Ascending aorta (tissue), 2 donors: ENCODE results near the gene SLC5A3. TPM values are rescaled to one million over a fixed set of nuclear protein-coding genes. Genes with fewer than 3 reads are reported as not detected.

Experiments used
- DNase-seq, 2 donors: peaks; one replicate each; pipeline ENCODE4 v3.0.0-alpha.2; 2019; ENCODE audit warnings: low spot score in 2 of 2
- H3K27ac ChIP-seq, 2 donors: fragments of 200-600 bp; sonication (generic); one replicate each; pipeline ENCODE4 v1.5.1; 2016 to 2017; ENCODE audit warnings: mild to moderate bottlenecking in 1 of 2
- H3K27me3 ChIP-seq: fragments of 200-600 bp; sonication (generic); one replicate; pipeline ENCODE4 v1.5.1; 2017
- H3K36me3 ChIP-seq, 2 donors: fragments of 200-600 bp; sonication (generic); one replicate each; pipeline ENCODE4 v1.5.1; 2016
- H3K4me1 ChIP-seq, 2 donors: fragments of 200-600 bp; sonication (generic); one replicate each; pipeline ENCODE4 v1.5.1; 2016 to 2017; ENCODE audit warnings: mild to moderate bottlenecking in 1 of 2
- H3K4me3 ChIP-seq, 2 donors: fragments of 200-600 bp; sonication (generic); one replicate each; pipeline ENCODE4 v1.5.1; 2016 to 2017; ENCODE audit warnings: mild to moderate bottlenecking in 1 of 2
- H3K9me3 ChIP-seq, 2 donors: fragments of 200-600 bp; sonication (generic); one replicate each; pipeline ENCODE4 v1.5.1; 2016
- CTCF ChIP-seq, 3 experiments: fragments of 200-600 bp in 2 of 3; fragments of 450-650 bp in 1 of 3; sonication (generic) in 2 of 3; IDR thresholded peaks; one replicate each; pipeline ENCODE4 v1.5.1; 2016 to 2019; ENCODE audit warnings: antibody characterized with exemption in 3 of 3, mild to moderate bottlenecking in 1 of 3, moderate library complexity in 1 of 3
- intact Hi-C: fragments of 100-400 bp; cut with DNase I; formaldehyde crosslinking; loops from one replicate; pipeline ENCODE4 v1.15.1; 2023
- total RNA-seq: library from RNA; depleted of rRNA; stranded (reverse); fragments of >200 nt; gene quantifications from one replicate; pipeline ENCODE4 v1.1.0, GENCODE V29; 2016

SLC5A3 gene
- total RNA-seq, 1 donor from 2014 or later = 8.4 TPM

- intact Hi-C loops = no loop called here
- no peak for TF ChIP-seq CTCF (IDR thresholded peaks at IDR 0.05)
- no peaks in the 10 kb centered on the region for H3K36me3 ChIP-seq
Observed at GRCh38 chr21:34031835-34032370, 41.5 kb upstream of the SLC5A3 start.

DNA sequence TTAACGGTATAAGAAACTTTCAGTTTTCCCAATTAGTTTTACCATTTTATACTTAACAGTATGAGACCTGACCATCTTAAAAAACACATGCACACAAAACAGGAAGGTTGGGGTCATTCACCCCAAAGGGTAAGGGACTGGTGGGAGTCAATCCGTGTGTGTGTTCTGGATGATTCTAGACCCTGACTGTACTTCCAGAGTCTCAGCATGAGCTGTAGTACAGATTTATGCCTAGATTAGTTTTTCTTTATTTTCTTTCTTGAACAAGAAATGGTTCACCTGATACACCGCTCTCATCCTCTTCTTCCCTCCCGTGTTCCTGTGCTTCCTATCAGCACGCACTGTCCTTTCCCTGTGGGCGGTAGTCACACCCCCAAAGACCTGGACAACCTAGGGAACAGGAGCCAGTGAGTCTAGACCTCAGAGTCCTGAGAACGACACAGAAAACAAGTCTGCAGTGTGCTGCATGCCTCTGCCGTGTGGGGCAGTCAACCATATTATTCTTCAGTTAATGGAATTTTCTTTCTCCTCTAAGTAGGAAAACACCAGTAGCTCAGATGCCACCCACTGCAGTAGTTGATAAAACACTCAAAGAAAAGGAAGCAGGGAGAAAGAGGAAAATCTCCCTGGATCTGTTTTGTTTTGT is 38.9 kb upstream of the SLC5A3 start:
- intact Hi-C loops = no loop called here
- Histone ChIP-seq H3K4me3 (no peak overlapping the region), H3K27ac (no peak overlapping the region), H3K4me1 (no peaks in the 10 kb centered on the region), H3K36me3 (no peaks in the 10 kb centered on the region), H3K9me3 (no peaks in the 10 kb centered on the region), H3K27me3 (no peaks in the 10 kb centered on the region)
- TF ChIP-seq CTCF (IDR thresholded peaks at IDR 0.05) = no peak
- no peak for DNase-seq

More at GRCh38 chr21:34031835-34032370, 41.5 kb upstream of the SLC5A3 start:
- Histone ChIP-seq H3K9me3 (no peaks in the 10 kb centered on the region), H3K27me3 (no peaks in the 10 kb centered on the region), H3K4me3 (no peak overlapping the region), H3K4me1 (no peaks in the 10 kb centered on the region), H3K27ac (no peak overlapping the region)
- DNase-seq = no peak

DNA sequence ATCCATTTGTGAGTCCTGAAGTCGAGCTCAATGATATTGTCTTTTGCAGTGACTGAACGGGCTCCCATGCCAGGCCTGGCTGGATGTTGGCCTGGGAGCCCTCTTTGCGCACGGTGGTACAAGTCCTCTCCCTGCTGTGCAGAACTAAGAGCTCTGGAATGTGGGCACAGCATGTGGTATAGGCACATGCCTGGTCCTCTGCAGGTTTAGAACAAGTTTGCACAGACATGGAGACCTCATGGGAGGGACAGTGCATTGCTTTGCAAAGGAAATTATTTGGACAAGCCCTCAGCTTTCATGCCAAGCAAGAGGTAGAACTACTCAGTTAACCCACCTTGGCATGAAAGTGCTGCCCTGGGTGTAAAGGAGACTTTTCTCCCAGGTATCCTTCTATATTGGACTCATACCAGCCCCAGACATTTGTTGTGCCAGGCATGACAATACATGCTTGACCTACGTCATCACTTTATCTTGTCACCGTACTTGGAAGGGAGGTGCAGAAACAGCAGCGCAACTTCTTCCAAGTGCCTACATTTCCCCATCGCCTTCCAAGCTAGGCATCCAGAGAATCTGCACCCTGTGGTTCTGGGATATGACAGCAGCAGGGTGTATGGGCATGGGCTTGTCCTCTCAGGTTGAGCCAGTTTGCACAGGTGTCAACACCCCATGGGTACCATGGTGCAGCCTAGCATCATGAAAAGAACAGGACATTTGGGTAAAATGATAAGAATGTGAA is 37.6 kb upstream of the SLC5A3 start:
- no peaks in the 10 kb centered on the region for H3K27me3 ChIP-seq
- H3K4me3 ChIP-seq = no peak overlapping the region
- no peak for TF ChIP-seq CTCF (IDR thresholded peaks at IDR 0.05)
- H3K4me1 ChIP-seq = peaks cover 0 to 3% of the 10 kb centered on the region in 2 donors
- DNase-seq = no peak
- intact Hi-C loops = no loop called here
- no peak overlapping the region for H3K27ac ChIP-seq
- no peaks in the 10 kb centered on the region for H3K36me3 ChIP-seq
- no peaks in the 10 kb centered on the region for H3K9me3 ChIP-seq

GRCh38 chr21:34037009-34037795 is 36.2 kb upstream of the SLC5A3 start:
- H3K4me1 ChIP-seq = peaks cover 0 to 3% of the 10 kb centered on the region in 2 donors
- no peak for DNase-seq
- no peaks in the 10 kb centered on the region for H3K36me3 ChIP-seq
- H3K27me3 ChIP-seq = no peaks in the 10 kb centered on the region
- no peak for TF ChIP-seq CTCF (IDR thresholded peaks at IDR 0.05)
- intact Hi-C loops = no loop called here
- H3K9me3 ChIP-seq = no peaks in the 10 kb centered on the region
- H3K27ac ChIP-seq = no peak overlapping the region
- no peak overlapping the region for H3K4me3 ChIP-seq

DNA sequence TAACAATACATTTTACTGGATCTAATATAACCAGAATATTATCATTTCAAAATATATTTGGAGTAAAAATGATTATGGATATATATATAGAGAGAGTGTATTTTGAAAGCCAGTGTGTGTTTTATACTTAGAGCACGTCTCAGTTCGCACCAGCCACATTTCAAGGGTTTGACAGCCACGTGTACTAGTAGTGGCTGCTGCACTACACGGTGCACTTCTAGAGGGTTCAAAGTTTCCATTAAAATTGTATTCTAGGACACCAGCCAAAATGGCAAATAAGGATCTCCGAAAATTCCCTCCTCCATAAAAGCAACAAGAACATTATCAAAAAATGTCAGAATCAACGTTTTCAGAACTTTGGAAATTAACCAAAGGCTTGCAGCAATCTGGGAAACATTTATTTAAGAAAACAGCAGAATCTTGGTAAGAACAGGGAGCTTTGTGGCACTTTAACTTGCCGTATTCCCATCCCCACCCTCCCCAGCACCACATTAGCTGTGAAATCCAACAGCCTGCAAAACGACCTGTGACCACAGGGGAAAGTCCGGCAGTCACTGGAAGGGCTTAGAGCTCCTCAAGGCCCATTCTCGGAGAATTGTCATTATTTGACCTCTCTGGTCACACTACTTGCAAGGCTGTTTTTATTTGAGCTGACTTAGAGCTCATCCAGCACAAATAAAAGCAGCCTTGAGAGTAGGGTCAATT is 33.5 kb upstream of the SLC5A3 start:
- Histone ChIP-seq H3K27ac (peak overlapping the region; percentile 61 to 80), H3K4me3 (no peak overlapping the region), H3K27me3 (no peaks in the 10 kb centered on the region), H3K9me3 (no peaks in the 10 kb centered on the region), H3K36me3 (no peaks in the 10 kb centered on the region), H3K4me1 (peaks cover 0 to 3% of the 10 kb centered on the region in 2 donors)
- intact Hi-C loops = no loop called here
- no peak for DNase-seq
- peak in 2 of 3 experiments; percentile 23 to 45 for TF ChIP-seq CTCF (IDR thresholded peaks at IDR 0.05)
